ENCODE data around the gene CLCN7.

CLCN7 gene

DNA sequence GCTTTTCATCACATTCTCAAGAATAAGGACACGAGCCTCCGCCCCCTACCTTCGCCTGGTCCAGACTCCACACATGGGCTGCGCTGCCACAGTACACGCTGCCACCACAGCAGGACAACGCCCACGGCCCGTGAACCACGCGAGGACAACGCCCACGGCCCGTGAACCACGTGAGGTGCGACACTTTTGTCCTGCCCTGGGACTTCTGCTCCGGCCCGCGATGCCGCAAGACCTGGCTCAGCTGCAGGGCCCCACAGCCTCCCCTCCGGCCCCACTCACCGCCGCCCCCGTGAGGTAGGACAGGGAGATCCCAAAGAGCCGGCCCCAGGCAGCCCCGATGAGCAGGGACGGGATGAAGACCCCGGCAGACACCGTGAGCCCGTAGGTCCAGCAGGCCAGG is 24.6 kb downstream of the CLCN7 start:
- TF ChIP-seq CREB1 (IDR thresholded peaks at IDR 0.05; ENCODE audit: low read depth) (no peak), YY1 (IDR thresholded peaks at IDR 0.05; ENCODE audit: low read depth) (no peak), ZBTB7A (IDR thresholded peaks at IDR 0.05; ENCODE audit: low read depth) (no peak), FOXM1 (IDR thresholded peaks at IDR 0.05; ENCODE audit: borderline replicate concordance, low read depth) (no peak), RAD21 (IDR thresholded peaks at IDR 0.05; ENCODE audit: low read depth) (no peak), NFIC (IDR thresholded peaks at IDR 0.05) (no peak), TCF12 (IDR thresholded peaks at IDR 0.05; ENCODE audit: low read depth) (no peak), CEBPB (IDR thresholded peaks at IDR 0.05) (no peak), TAF1 (IDR thresholded peaks at IDR 0.05; ENCODE audit: low read depth) (no peak), TEAD4 (IDR thresholded peaks at IDR 0.05) (no peak), EGR1 (IDR thresholded peaks at IDR 0.05) (no peak), EP300 (IDR thresholded peaks at IDR 0.05; ENCODE audit: borderline replicate concordance) (no peak)
- TF ChIP-seq, protein P1, sequence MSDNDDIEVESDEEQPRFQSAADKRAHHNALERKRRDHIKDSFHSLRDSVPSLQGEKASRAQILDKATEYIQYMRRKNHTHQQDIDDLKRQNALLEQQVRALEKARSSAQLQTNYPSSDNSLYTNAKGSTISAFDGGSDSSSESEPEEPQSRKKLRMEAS (IDR thresholded peaks at IDR 0.05), result no peak
- TF ChIP-seq, protein P2, sequence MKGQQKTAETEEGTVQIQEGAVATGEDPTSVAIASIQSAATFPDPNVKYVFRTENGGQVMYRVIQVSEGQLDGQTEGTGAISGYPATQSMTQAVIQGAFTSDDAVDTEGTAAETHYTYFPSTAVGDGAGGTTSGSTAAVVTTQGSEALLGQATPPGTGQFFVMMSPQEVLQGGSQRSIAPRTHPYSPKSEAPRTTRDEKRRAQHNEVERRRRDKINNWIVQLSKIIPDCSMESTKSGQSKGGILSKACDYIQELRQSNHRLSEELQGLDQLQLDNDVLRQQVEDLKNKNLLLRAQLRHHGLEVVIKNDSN (IDR thresholded peaks at IDR 0.05), result no peak
- TF ChIP-seq, protein P3, sequence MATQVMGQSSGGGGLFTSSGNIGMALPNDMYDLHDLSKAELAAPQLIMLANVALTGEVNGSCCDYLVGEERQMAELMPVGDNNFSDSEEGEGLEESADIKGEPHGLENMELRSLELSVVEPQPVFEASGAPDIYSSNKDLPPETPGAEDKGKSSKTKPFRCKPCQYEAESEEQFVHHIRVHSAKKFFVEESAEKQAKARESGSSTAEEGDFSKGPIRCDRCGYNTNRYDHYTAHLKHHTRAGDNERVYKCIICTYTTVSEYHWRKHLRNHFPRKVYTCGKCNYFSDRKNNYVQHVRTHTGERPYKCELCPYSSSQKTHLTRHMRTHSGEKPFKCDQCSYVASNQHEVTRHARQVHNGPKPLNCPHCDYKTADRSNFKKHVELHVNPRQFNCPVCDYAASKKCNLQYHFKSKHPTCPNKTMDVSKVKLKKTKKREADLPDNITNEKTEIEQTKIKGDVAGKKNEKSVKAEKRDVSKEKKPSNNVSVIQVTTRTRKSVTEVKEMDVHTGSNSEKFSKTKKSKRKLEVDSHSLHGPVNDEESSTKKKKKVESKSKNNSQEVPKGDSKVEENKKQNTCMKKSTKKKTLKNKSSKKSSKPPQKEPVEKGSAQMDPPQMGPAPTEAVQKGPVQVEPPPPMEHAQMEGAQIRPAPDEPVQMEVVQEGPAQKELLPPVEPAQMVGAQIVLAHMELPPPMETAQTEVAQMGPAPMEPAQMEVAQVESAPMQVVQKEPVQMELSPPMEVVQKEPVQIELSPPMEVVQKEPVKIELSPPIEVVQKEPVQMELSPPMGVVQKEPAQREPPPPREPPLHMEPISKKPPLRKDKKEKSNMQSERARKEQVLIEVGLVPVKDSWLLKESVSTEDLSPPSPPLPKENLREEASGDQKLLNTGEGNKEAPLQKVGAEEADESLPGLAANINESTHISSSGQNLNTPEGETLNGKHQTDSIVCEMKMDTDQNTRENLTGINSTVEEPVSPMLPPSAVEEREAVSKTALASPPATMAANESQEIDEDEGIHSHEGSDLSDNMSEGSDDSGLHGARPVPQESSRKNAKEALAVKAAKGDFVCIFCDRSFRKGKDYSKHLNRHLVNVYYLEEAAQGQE (IDR thresholded peaks at IDR 0.05; ENCODE audit: low read depth), result no peak

DNA sequence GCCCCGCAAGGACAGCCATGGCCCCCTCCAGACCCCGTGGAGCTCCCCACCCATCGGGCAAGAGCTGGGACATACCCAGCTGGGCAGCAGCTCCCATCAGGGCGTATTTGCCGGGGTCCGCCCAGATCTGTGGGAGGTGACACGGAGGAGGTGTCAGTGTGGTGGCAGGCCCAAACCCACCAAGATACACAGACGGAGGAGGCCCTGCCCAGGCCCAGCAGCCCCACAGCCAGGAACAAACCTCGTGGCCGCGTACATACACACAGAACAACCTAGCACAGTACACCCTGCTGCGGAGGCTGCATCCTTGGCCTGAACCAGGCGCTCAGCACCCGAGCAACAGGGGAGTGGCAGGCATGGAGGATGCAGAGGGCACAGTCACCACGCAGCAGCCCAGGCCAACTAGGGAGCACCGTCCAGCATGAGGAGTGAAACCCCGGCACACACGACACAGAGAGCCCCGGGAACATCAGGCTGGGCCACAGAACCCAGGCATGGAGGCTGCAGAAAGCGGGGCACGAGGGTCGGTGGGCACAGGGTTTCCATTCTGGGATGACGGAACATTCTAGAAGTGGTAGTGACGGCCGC is 25.5 kb downstream of the CLCN7 start:
- TF ChIP-seq CEBPB (IDR thresholded peaks at IDR 0.05) (no peak), EP300 (IDR thresholded peaks at IDR 0.05; ENCODE audit: borderline replicate concordance) (no peak), EGR1 (IDR thresholded peaks at IDR 0.05) (no peak), RAD21 (IDR thresholded peaks at IDR 0.05; ENCODE audit: low read depth) (no peak), FOXM1 (IDR thresholded peaks at IDR 0.05; ENCODE audit: borderline replicate concordance, low read depth) (no peak), YY1 (IDR thresholded peaks at IDR 0.05; ENCODE audit: low read depth) (no peak), TAF1 (IDR thresholded peaks at IDR 0.05; ENCODE audit: low read depth) (no peak), CREB1 (IDR thresholded peaks at IDR 0.05; ENCODE audit: low read depth) (no peak), ZBTB7A (IDR thresholded peaks at IDR 0.05; ENCODE audit: low read depth) (no peak), TEAD4 (IDR thresholded peaks at IDR 0.05) (no peak), NFIC (IDR thresholded peaks at IDR 0.05) (no peak), TCF12 (IDR thresholded peaks at IDR 0.05; ENCODE audit: low read depth) (no peak)
- TF ChIP-seq, protein P2 (IDR thresholded peaks at IDR 0.05), result no peak
- TF ChIP-seq, protein P3 (IDR thresholded peaks at IDR 0.05; ENCODE audit: low read depth), result no peak
- TF ChIP-seq, protein P1 (IDR thresholded peaks at IDR 0.05), result no peak

DNA sequence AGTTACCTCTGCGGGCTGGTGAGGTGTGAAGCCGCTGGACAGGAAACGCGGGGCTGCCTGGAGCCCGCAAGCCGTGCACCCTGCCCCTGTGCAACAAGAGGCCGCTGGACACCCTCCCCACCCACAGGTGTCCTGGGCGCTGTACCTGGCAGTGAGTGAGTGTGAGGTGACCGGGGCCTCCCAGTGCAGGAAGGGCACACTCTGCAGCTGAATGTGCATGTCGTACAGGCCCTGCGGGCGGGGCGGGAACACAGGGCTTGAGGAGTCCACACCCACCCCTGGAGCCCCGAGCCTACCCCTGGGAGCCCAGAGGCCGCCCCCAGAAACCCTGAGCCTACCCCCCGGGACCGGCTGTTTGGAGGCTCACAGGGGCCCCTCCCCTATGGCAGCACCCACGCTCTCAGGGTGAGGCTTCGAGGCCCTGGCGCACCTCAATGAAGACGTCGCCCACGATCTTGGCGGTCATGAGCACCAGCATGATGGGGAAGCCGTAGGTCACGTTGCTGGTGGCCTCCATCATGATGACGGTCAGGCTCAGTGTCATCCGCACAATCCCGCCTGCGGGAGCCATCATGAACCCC is 26.2 kb downstream of the CLCN7 start:
- TF ChIP-seq, protein P1 (IDR thresholded peaks at IDR 0.05), result no peak
- TF ChIP-seq CREB1 (IDR thresholded peaks at IDR 0.05; ENCODE audit: low read depth) (no peak), RAD21 (IDR thresholded peaks at IDR 0.05; ENCODE audit: low read depth) (no peak), NFIC (IDR thresholded peaks at IDR 0.05) (no peak), ZBTB7A (IDR thresholded peaks at IDR 0.05; ENCODE audit: low read depth) (no peak), FOXM1 (IDR thresholded peaks at IDR 0.05; ENCODE audit: borderline replicate concordance, low read depth) (no peak), EP300 (IDR thresholded peaks at IDR 0.05; ENCODE audit: borderline replicate concordance) (no peak), YY1 (IDR thresholded peaks at IDR 0.05; ENCODE audit: low read depth) (no peak), TAF1 (IDR thresholded peaks at IDR 0.05; ENCODE audit: low read depth) (no peak), CEBPB (IDR thresholded peaks at IDR 0.05) (no peak), TEAD4 (IDR thresholded peaks at IDR 0.05) (no peak), EGR1 (IDR thresholded peaks at IDR 0.05) (no peak), TCF12 (IDR thresholded peaks at IDR 0.05; ENCODE audit: low read depth) (no peak)
- TF ChIP-seq, protein P2 (IDR thresholded peaks at IDR 0.05), result no peak
- TF ChIP-seq, protein P3 (IDR thresholded peaks at IDR 0.05; ENCODE audit: low read depth), result no peak

All from Ishikawa (cell line).